H9 (cell line): ENCODE data around the gene WFDC1. TPM values are rescaled to one million over a fixed set of nuclear protein-coding genes. Genes with fewer than 3 reads are reported as not detected.

Source experiments
- DNase-seq: peaks from one replicate; pipeline ENCODE4 v3.0.0-alpha.2; 2017
- H2AFZ ChIP-seq: one replicate; pipeline ENCODE4 v1.6.1; 2013; ENCODE audit warnings: mild to moderate bottlenecking, low read length, control low read depth, moderate library complexity
- H2AK5ac ChIP-seq: 2 replicates; pipeline ENCODE4 v1.6.1; 2013; ENCODE audit warnings: low read length, control low read depth, mixed read lengths; ENCODE audit not compliant: insufficient read length
- H2BK120ac ChIP-seq: one replicate; pipeline ENCODE4 v1.6.1; 2013; ENCODE audit warnings: low read depth, mild to moderate bottlenecking, low read length, control low read depth, inconsistent platforms; ENCODE audit not compliant: poor library complexity, severe bottlenecking
- H2BK12ac ChIP-seq: 2 replicates; pipeline ENCODE4 v1.6.1; 2013; ENCODE audit warnings: low read length, control low read depth, mixed read lengths, low read depth; ENCODE audit not compliant: insufficient read length
- H2BK15ac ChIP-seq: 2 replicates; pipeline ENCODE4 v1.6.1; 2013; ENCODE audit warnings: low read depth, low read length, control low read depth
- H2BK20ac ChIP-seq: one replicate; pipeline ENCODE4 v1.6.1; 2013; ENCODE audit warnings: low read depth, mild to moderate bottlenecking, low read length, control low read depth, inconsistent platforms; ENCODE audit not compliant: poor library complexity, severe bottlenecking
- H2BK5ac ChIP-seq: 2 replicates; pipeline ENCODE4 v1.6.1; 2013; ENCODE audit warnings: low read length, control low read depth, mixed read lengths; ENCODE audit not compliant: insufficient read length
- H3K14ac ChIP-seq: 2 replicates; pipeline ENCODE4 v1.6.1; 2013; ENCODE audit warnings: low read length, control low read depth; ENCODE audit not compliant: insufficient read depth
- H3K18ac ChIP-seq: 2 replicates; pipeline ENCODE4 v1.6.1; 2013; ENCODE audit warnings: low read depth, mild to moderate bottlenecking, mixed read lengths, low read length, control low read depth; ENCODE audit not compliant: insufficient read length
- H3K23ac ChIP-seq: 2 replicates; pipeline ENCODE4 v1.6.1; 2013; ENCODE audit warnings: low read length, control low read depth, mixed read lengths, low read depth; ENCODE audit not compliant: insufficient read length
- H3K23me2 ChIP-seq: 2 replicates; pipeline ENCODE4 v1.6.1; 2013; ENCODE audit warnings: low read depth, mild to moderate bottlenecking, mixed read lengths, low read length, control low read depth; ENCODE audit not compliant: insufficient read length, poor library complexity, severe bottlenecking
- H3K27ac ChIP-seq: 2 replicates; pipeline ENCODE4 v1.5.1; 2013; ENCODE audit warnings: low read length, control low read depth, mixed read lengths, low read depth; ENCODE audit not compliant: insufficient read length
- H3K27me3 ChIP-seq: 2 replicates; pipeline ENCODE4 v1.6.1; 2013; ENCODE audit warnings: low read length, control low read depth, inconsistent platforms; ENCODE audit not compliant: insufficient read depth
- H3K4ac ChIP-seq: 2 replicates; pipeline ENCODE4 v1.6.1; 2013; ENCODE audit warnings: low read depth, mild to moderate bottlenecking, control low read depth, inconsistent platforms, low read length, moderate library complexity
- H3K4me1 ChIP-seq: 2 replicates; pipeline ENCODE4 v1.6.1; 2013; ENCODE audit warnings: low read length, control low read depth, inconsistent platforms; ENCODE audit not compliant: insufficient read depth
- H3K4me2 ChIP-seq: 2 replicates; pipeline ENCODE4 v1.6.1; 2013; ENCODE audit warnings: low read length, control low read depth, mixed read lengths; ENCODE audit not compliant: insufficient read length, insufficient read depth
- H3K56ac ChIP-seq: 2 replicates; pipeline ENCODE4 v1.6.1; 2013; ENCODE audit warnings: low read depth, mild to moderate bottlenecking, mixed read lengths, low read length, control low read depth; ENCODE audit not compliant: insufficient read length
- H3K79me1 ChIP-seq: 2 replicates; pipeline ENCODE4 v1.6.1; 2013; ENCODE audit warnings: low read depth, mild to moderate bottlenecking, moderate library complexity, low read length, control low read depth, inconsistent platforms; ENCODE audit not compliant: insufficient read depth, poor library complexity, severe bottlenecking
- H3K79me2 ChIP-seq: 2 replicates; pipeline ENCODE4 v1.6.1; 2013; ENCODE audit warnings: low read length, control low read depth, inconsistent platforms; ENCODE audit not compliant: insufficient read depth
- H3K9ac ChIP-seq: 2 replicates; pipeline ENCODE4 v1.6.1; 2013; ENCODE audit warnings: low read length, control low read depth, mixed read lengths; ENCODE audit not compliant: insufficient read length; ENCODE audit errors: extremely low read depth
- H3K9me3 ChIP-seq: one replicate; pipeline ENCODE4 v1.6.1; 2013; ENCODE audit warnings: low read depth, low read length, inconsistent platforms; ENCODE audit not compliant: control insufficient read depth
- H3T11ph ChIP-seq: one replicate; pipeline ENCODE4 v1.6.1; 2013; ENCODE audit warnings: mild to moderate bottlenecking, low read length, control low read depth, inconsistent platforms
- H4K20me1 ChIP-seq: one replicate; pipeline ENCODE4 v1.6.1; 2013; ENCODE audit not compliant: control insufficient read depth, insufficient read length, insufficient read depth
- H4K5ac ChIP-seq: 2 replicates; pipeline ENCODE4 v1.6.1; 2013; ENCODE audit warnings: low read depth, mild to moderate bottlenecking, mixed read lengths, low read length, control low read depth; ENCODE audit not compliant: insufficient read length
- H4K8ac ChIP-seq: replicated peaks from 2 replicates; pipeline ENCODE4 v1.6.1; 2013; ENCODE audit warnings: low read length, control low read depth, mixed read lengths, low read depth; ENCODE audit not compliant: insufficient read length
- H4K91ac ChIP-seq: 2 replicates; pipeline ENCODE4 v1.6.1; 2013; ENCODE audit warnings: low read depth, mild to moderate bottlenecking, moderate library complexity, mixed read lengths, low read length, control low read depth; ENCODE audit not compliant: insufficient read length
- H3K27ac Mint-ChIP-seq, 3 experiments: 2 replicates in 2 of 3; 3 replicates in 1 of 3; pipeline ENCODE4 v1.8.0; 2020 to 2021; ENCODE audit warnings: mixed read lengths in 3 of 3, mild to moderate bottlenecking in 1 of 3, moderate library complexity in 1 of 3
- H3K27me3 Mint-ChIP-seq: 2 replicates; pipeline ENCODE4 v1.8.0; 2021; ENCODE audit warnings: low read depth, mild to moderate bottlenecking, moderate library complexity, mixed read lengths
- H3K36me3 Mint-ChIP-seq, 3 experiments: 2 replicates in 2 of 3; 3 replicates in 1 of 3; pipeline ENCODE4 v1.8.0; 2020 to 2021; ENCODE audit warnings: low read depth in 3 of 3, mixed read lengths in 3 of 3; ENCODE audit not compliant: insufficient read depth in 1 of 3
- H3K4me1 Mint-ChIP-seq, 2 experiments: 2 replicates each; pipeline ENCODE4 v1.8.0; 2020; ENCODE audit warnings: mixed read lengths in 2 of 2
- H3K4me3 Mint-ChIP-seq, 2 experiments: 2 replicates in 1 of 2; 3 replicates in 1 of 2; pipeline ENCODE4 v1.8.0; 2020 to 2021; ENCODE audit warnings: mild to moderate bottlenecking in 2 of 2, mixed read lengths in 2 of 2, moderate library complexity in 1 of 2
- H3K9me3 Mint-ChIP-seq, 2 experiments: 2 replicates in 1 of 2; 3 replicates in 1 of 2; pipeline ENCODE4 v1.8.0; 2020; ENCODE audit warnings: mild to moderate bottlenecking in 2 of 2, mixed read lengths in 2 of 2, moderate library complexity in 1 of 2
- CTCF ChIP-seq: fragments of 200-600 bp; sonication (generic); conservative IDR thresholded peaks from 3 replicates; pipeline ENCODE4 v1.8.0; 2021; ENCODE audit warnings: antibody characterized with exemption, mild to moderate bottlenecking
- WGBS: extraction: QIAGEN DNeasy Blood & Tissue Kit; methylation state at CpG from one replicate; pipeline ENCODE4 v1.1.7; 2013; ENCODE audit warnings: missing lambda C conversion rate, low lambda C conversion rate, mixed read lengths; ENCODE audit not compliant: insufficient read length; ENCODE audit errors: extremely low coverage; 5-methylcytosine and 5-hydroxymethylcytosine counted together
- total RNA-seq: library from RNA; stranded (reverse); gene quantifications from 2 replicates; pipeline ENCODE4 v1.2.1, GENCODE V29; 2021

Gene WFDC1
- total RNA-seq, 1 experiment from 2014 or later: 0.24 TPM

- H3K9me3 Mint-ChIP-seq: peaks cover 0 to 4% of the 10 kb centered on the region in 2 experiments; a peak in 2 of 5 replicates
- no peak overlapping the region for H2BK120ac ChIP-seq
Measured at GRCh38 chr16:84262031-84262430, 32.6 kb upstream of the WFDC1 start.

More at GRCh38 chr16:84262031-84262430, 32.6 kb upstream of the WFDC1 start:
- no peaks in the 10 kb centered on the region for H3K23me2 ChIP-seq
- no peak overlapping the region for H3K27ac Mint-ChIP-seq
- H3K9me3 ChIP-seq: no peaks in the 10 kb centered on the region
- H3K27me3 Mint-ChIP-seq: peaks cover 15% of the 10 kb centered on the region
- H4K8ac ChIP-seq: no peak overlapping the region
- TF ChIP-seq CTCF: no peak
- no peak overlapping the region for H2BK12ac ChIP-seq
- H3K4me3 Mint-ChIP-seq: no peak overlapping the region
- no peak overlapping the region for H3K23ac ChIP-seq
- H3K36me3 Mint-ChIP-seq: no peaks in the 10 kb centered on the region
- no peak overlapping the region for H3K14ac ChIP-seq
- H3K18ac ChIP-seq: no peak overlapping the region
- H3K56ac ChIP-seq: no peak overlapping the region
- H3K4me1 Mint-ChIP-seq: peaks cover 4% of the 10 kb centered on the region in 2 experiments; a peak in 3 of 4 replicates
- H2BK20ac ChIP-seq: no peak overlapping the region
- no peak overlapping the region for H3K27ac ChIP-seq
- no peak for DNase-seq
- H3K4me1 ChIP-seq: no peaks in the 10 kb centered on the region; the same call in 1 of the 2 replicates
- H4K91ac ChIP-seq: no peak overlapping the region
- no peaks in the 10 kb centered on the region for H3K27me3 ChIP-seq
- no peak overlapping the region for H2BK5ac ChIP-seq
- no peak overlapping the region for H3T11ph ChIP-seq
- no peak overlapping the region for H3K4ac ChIP-seq
- H3K79me1 ChIP-seq: no peaks in the 10 kb centered on the region
- no peak overlapping the region for H2AK5ac ChIP-seq
- no CpG with 5 or more reads among the region's 4 CpGs for WGBS
- H4K20me1 ChIP-seq: no peaks in the 10 kb centered on the region
- no peak overlapping the region for H3K4me2 ChIP-seq
- no peak overlapping the region for H3K9ac ChIP-seq
- H4K5ac ChIP-seq: no peak overlapping the region
- no peak overlapping the region for H2AFZ ChIP-seq
- H2BK15ac ChIP-seq: no peak overlapping the region
- no peaks in the 10 kb centered on the region for H3K79me2 ChIP-seq
